Measurements from ENCODE around the gene RNF40.

DNA sequence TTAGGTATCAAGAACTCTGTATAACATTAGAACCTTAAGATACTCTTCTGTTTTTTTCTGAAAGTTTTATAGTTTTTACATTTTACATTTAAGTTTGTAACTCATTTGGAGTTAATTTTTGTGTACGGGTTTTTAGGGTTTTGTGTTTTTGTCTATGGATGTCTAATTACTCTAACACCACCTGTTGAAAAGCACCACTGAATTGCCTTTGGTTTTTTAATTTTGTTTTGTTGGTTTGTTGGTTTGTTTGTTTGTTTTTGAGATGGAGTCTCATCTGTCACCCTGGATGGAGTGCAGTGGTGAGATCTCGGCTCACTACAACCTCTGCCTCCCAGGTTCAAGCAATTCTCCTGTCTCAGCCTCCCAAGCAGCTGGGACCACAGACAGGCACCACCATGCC is 54.6 kb downstream of the RNF40 start:
- TF ChIP-seq, protein P1, sequence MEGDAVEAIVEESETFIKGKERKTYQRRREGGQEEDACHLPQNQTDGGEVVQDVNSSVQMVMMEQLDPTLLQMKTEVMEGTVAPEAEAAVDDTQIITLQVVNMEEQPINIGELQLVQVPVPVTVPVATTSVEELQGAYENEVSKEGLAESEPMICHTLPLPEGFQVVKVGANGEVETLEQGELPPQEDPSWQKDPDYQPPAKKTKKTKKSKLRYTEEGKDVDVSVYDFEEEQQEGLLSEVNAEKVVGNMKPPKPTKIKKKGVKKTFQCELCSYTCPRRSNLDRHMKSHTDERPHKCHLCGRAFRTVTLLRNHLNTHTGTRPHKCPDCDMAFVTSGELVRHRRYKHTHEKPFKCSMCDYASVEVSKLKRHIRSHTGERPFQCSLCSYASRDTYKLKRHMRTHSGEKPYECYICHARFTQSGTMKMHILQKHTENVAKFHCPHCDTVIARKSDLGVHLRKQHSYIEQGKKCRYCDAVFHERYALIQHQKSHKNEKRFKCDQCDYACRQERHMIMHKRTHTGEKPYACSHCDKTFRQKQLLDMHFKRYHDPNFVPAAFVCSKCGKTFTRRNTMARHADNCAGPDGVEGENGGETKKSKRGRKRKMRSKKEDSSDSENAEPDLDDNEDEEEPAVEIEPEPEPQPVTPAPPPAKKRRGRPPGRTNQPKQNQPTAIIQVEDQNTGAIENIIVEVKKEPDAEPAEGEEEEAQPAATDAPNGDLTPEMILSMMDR (IDR thresholded peaks at IDR 0.05), result no peak
- no peak for TF ChIP-seq POLR2A (IDR thresholded peaks at IDR 0.05)
